HG03064 (cell line): ENCODE measurements around the gene TRUB1.
"Not testable (repeated sequence)": the region's sequence is repeated elsewhere in the genome, so short reads cannot be mapped to it uniquely, and the experiment has no call there.

ENCODE experiments used
- ATAC-seq: cut with Tn5 transposase; IDR thresholded peaks from one replicate; pipeline ENCODE4 v1.9.1; 2021; ENCODE audit warnings: low read depth; ENCODE audit not compliant: unreplicated experiment

The TRUB1 gene

GRCh38 chr10:114923551-114923950, 14.4 kb upstream of the TRUB1 start:
- no peak for ATAC-seq

GRCh38 chr10:114925587-114926586, 12.1 kb upstream of the TRUB1 start:
- ATAC-seq = peak; percentile 67

GRCh38 chr10:114928818-114929217, 9.2 kb upstream of the TRUB1 start:
- no peak for ATAC-seq

GRCh38 chr10:114930320-114930719, 7.7 kb upstream of the TRUB1 start:
- no peak for ATAC-seq

- ATAC-seq = no peak
Observed at GRCh38 chr10:114931072-114931679, 6.8 kb upstream of the TRUB1 start.

- ATAC-seq = no peak
Observed at GRCh38 chr10:114932225-114932624, 5.8 kb upstream of the TRUB1 start.

- ATAC-seq = no peak
Observed at GRCh38 chr10:114932945-114933344, 5.0 kb upstream of the TRUB1 start.

GRCh38 chr10:114933588-114933987, 4.4 kb upstream of the TRUB1 start:
- ATAC-seq = no peak

GRCh38 chr10:114933995-114934394, 4.0 kb upstream of the TRUB1 start:
- ATAC-seq = not testable (repeated sequence)

GRCh38 chr10:114938856-114939193, 830 bp downstream of the TRUB1 start:
- no peak for ATAC-seq

GRCh38 chr10:114940735-114941134, 2.7 kb downstream of the TRUB1 start:
- ATAC-seq = no peak

GRCh38 chr10:114943000-114943399, 5.0 kb downstream of the TRUB1 start:
- ATAC-seq = no peak

- ATAC-seq = peak; percentile 55
Observed at GRCh38 chr10:114953047-114953446, 15.1 kb downstream of the TRUB1 start.

- ATAC-seq = no peak
Observed at GRCh38 chr10:114955984-114956383, 18.0 kb downstream of the TRUB1 start.

- no peak for ATAC-seq
Observed at GRCh38 chr10:114956466-114956865, 18.5 kb downstream of the TRUB1 start.

GRCh38 chr10:114957122-114957521, 19.1 kb downstream of the TRUB1 start:
- ATAC-seq = no peak

GRCh38 chr10:114957673-114958072, 19.7 kb downstream of the TRUB1 start:
- ATAC-seq = no peak

- no peak for ATAC-seq
Observed at GRCh38 chr10:114962441-114962840, 24.4 kb downstream of the TRUB1 start.

GRCh38 chr10:114963908-114964307, 25.9 kb downstream of the TRUB1 start:
- no peak for ATAC-seq

- no peak for ATAC-seq
Observed at GRCh38 chr10:114967071-114967470, 29.1 kb downstream of the TRUB1 start.

- ATAC-seq = no peak
Observed at GRCh38 chr10:114970515-114970914, 32.5 kb downstream of the TRUB1 start.

- no peak for ATAC-seq
Observed at GRCh38 chr10:114973306-114973705, 35.3 kb downstream of the TRUB1 start.
